Muscle layer of colon (tissue), 2 donors: ENCODE results near the gene PRRX2.

Experiments
- H3K27ac ChIP-seq: one replicate; pipeline ENCODE4 v1.7.0; 2013; ENCODE audit warnings: low read depth, mild to moderate bottlenecking, low read length, moderate library complexity
- H3K27me3 ChIP-seq, 2 donors: one replicate each; pipeline ENCODE4 v1.7.0; 2013; ENCODE audit warnings: low read length in 2 of 2, mild to moderate bottlenecking in 2 of 2; ENCODE audit not compliant: insufficient read depth in 2 of 2, control insufficient read depth in 1 of 2
- H3K36me3 ChIP-seq: one replicate; pipeline ENCODE4 v1.7.0; 2013; ENCODE audit warnings: mild to moderate bottlenecking, low read length; ENCODE audit not compliant: insufficient read depth
- H3K4me1 ChIP-seq: one replicate; pipeline ENCODE4 v1.7.0; 2013; ENCODE audit warnings: mild to moderate bottlenecking, low read length; ENCODE audit not compliant: insufficient read depth
- H3K4me3 ChIP-seq, 2 donors: one replicate each; pipeline ENCODE4 v1.7.0; 2013; ENCODE audit warnings: low read length in 2 of 2, low read depth in 1 of 2, mild to moderate bottlenecking in 1 of 2, moderate library complexity in 1 of 2
- H3K9ac ChIP-seq: one replicate; pipeline ENCODE4 v1.7.0; 2013; ENCODE audit warnings: low read length
- H3K9me3 ChIP-seq: one replicate; pipeline ENCODE4 v1.7.0; 2013; ENCODE audit warnings: mild to moderate bottlenecking, low read length
- donor health status: abdominal sarcoma.
- donor health status: Adenocarcinoma of cecum.

Gene PRRX2

DNA sequence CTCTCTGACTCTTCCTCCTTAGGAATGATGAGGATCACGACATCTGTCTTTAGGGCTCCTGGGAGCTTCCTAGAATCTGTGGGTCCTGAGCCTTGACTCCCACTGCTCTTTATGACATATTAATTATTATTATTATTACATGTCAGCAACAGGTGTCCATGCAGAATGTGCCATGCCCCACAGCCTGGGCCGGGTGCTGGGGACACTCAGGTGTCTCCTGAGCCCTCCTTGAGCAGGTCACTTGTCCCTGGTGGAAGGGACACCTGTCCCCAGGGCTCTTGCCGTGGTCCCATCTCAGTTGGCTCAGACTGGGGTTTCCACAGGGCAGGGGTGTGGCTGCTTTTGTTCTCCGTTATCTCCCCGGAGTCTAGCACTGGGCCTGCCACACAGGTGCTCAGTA is 53.2 kb downstream of the PRRX2 start:
- Histone ChIP-seq H3K4me1 (no peaks in the 10 kb centered on the region), H3K9ac (no peak overlapping the region), H3K27ac (no peak overlapping the region), H3K9me3 (no peaks in the 10 kb centered on the region), H3K27me3 (peaks cover 0 to 4% of the 10 kb centered on the region in 2 donors), H3K4me3 (no peak overlapping the region), H3K36me3 (no peaks in the 10 kb centered on the region)

DNA sequence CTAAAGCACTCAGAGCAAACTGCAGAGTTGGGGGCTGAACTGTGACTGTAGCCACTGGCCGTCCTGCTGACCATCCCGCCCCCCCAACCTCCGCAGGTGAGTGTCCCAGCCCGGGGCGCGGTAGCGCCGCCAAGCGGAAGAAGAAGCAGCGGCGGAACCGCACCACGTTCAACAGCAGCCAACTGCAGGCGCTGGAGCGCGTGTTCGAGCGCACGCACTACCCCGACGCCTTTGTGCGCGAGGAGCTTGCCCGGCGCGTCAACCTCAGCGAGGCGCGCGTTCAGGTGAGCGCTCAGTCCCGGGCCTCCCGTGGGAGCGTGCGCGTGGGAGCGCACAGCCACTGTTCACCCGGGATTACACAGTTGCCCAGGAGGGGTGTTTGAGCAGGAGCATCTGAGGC is 53.7 kb downstream of the PRRX2 start:
- H3K36me3 ChIP-seq: no peaks in the 10 kb centered on the region
- H3K9ac ChIP-seq: no peak overlapping the region
- no peaks in the 10 kb centered on the region for H3K4me1 ChIP-seq
- H3K27me3 ChIP-seq: peaks cover 0 to 4% of the 10 kb centered on the region in 2 donors
- H3K4me3 ChIP-seq: no peak overlapping the region
- H3K9me3 ChIP-seq: no peaks in the 10 kb centered on the region
- H3K27ac ChIP-seq: no peak overlapping the region

- Histone ChIP-seq H3K4me3 (no peak overlapping the region), H3K36me3 (no peaks in the 10 kb centered on the region), H3K27ac (no peak overlapping the region), H3K9me3 (no peaks in the 10 kb centered on the region), H3K27me3 (peaks cover 0 to 4% of the 10 kb centered on the region in 2 donors), H3K9ac (no peak overlapping the region), H3K4me1 (no peaks in the 10 kb centered on the region)
Measured at GRCh38 chr9:129720181-129720864, 54.9 kb downstream of the PRRX2 start.

DNA sequence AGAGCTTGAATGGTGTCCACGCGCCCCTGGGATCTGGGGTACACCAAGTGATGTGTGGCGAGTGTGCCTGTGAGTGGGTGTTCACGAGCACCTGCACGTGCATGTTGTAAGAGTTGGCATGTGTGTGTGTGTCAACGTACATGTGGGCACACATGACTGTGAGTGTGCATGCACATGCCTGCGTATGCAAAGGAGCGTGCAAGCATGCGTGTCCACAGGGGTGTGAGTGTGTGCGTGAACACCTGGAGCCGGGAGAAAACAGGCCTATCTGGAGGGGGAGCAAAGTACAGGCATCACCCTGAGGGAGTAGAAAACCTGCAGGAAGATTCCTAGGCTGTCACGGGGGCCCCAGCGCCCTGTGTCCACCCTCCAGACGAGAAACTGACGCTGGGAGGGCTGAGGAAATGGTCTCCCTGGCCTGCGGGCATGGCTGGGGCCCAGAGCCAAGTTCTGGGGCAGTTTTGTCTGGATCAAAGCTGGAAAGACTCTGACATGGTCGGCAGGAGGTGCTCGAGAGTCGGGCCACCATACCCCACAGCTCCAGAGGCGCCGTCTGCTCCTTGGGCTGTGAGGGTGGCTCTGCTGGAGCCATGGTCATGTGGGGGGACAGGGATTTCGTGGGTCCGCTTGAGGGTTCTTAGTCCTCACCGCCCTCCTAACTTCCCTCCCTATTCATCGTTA is 55.6 kb downstream of the PRRX2 start:
- Histone ChIP-seq H3K9me3 (no peaks in the 10 kb centered on the region), H3K36me3 (no peaks in the 10 kb centered on the region), H3K27me3 (peaks cover 0 to 4% of the 10 kb centered on the region in 2 donors), H3K9ac (no peak overlapping the region), H3K27ac (no peak overlapping the region), H3K4me3 (no peak overlapping the region), H3K4me1 (no peaks in the 10 kb centered on the region)

GRCh38 chr9:129722913-129723312 is 57.5 kb downstream of the PRRX2 start:
- Histone ChIP-seq H3K36me3 (no peaks in the 10 kb centered on the region), H3K9ac (no peak overlapping the region), H3K4me3 (no peak overlapping the region), H3K27me3 (peaks cover 0 to 4% of the 10 kb centered on the region in 2 donors), H3K9me3 (no peaks in the 10 kb centered on the region), H3K27ac (no peak overlapping the region), H3K4me1 (no peaks in the 10 kb centered on the region)

DNA sequence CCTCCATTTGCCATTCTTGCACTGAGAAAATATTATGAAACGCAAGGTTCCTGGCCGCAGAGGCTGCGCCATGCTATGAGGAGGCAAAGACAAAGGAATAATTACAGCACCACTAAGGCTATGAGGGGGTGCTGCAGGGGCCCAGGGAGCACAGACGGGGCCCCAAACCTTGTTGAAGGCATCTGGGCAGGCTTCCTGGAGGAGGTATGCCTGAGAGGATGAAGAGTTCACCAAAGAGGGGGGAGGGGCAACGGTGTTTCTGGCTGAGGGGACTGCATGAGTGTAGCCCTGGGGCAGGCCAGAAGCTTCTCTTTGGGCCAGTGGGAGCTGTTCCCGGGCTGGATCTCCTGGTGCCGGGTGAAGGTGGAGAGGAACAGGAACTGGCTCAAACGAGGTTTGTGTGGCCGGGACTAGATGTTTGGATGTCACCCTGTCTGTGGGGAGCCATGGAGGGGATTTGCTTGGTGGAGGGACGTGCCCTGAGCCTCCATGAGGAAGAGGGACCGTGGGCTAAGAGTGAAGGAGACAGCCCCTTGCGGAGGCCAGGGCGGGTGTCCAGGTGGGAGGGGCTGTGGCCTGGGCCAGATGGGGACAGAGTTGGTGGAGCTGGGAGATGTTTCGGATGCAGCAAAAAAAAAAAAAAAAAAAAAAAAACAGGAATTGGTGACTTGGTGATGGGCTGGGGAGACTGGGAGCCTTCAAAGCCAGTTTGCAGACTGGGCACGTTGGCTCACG is 59.2 kb downstream of the PRRX2 start:
- Histone ChIP-seq H3K4me1 (no peaks in the 10 kb centered on the region), H3K27ac (no peak overlapping the region), H3K4me3 (no peak overlapping the region), H3K27me3 (peaks cover 0 to 8% of the 10 kb centered on the region in 2 donors), H3K9ac (no peak overlapping the region), H3K9me3 (no peaks in the 10 kb centered on the region), H3K36me3 (no peaks in the 10 kb centered on the region)

GRCh38 chr9:129725795-129726251 is 60.4 kb downstream of the PRRX2 start:
- Histone ChIP-seq H3K36me3 (no peaks in the 10 kb centered on the region), H3K9me3 (no peaks in the 10 kb centered on the region), H3K4me1 (no peaks in the 10 kb centered on the region), H3K27ac (no peak overlapping the region), H3K4me3 (no peak overlapping the region), H3K9ac (no peak overlapping the region), H3K27me3 (peaks cover 0 to 8% of the 10 kb centered on the region in 2 donors)

DNA sequence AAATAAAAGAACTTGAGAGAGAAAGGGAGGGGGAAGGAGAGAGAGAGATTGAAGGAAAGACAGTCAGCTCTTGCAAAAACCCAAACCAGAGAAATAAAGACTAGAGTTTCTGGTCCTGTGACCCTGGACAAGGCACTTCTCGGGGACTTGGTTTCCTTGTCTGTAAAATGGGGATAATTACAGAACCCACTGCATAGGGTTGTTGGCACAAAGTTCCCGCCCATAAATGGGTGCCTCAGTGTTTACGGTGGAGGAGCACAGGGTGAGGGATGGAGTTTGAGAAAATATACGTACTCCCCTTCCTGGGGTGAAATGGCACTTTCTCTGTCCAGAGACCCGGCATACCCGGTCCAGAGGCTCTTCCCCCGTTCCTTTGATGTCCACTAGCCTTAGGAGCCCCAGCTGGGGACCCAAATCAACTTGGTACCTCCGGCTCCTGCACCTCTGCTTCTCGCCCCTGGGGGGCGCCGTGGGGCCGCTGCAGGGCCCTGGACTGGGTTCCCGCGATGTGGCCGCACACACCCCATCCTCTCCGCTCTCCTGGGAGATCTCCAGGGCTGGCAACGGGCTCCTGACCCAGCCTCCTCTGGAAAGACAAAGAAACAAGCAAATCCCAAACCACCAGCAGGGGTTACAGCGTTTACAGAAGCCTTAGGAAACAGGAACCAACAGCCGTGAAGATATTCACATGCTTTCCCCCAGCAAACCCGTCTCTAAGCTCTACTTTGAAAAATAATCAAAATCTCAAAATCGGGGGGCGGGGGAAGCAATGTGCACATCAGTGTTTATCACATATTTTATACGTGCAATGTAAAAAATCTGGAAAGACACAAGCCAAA is 61.1 kb downstream of the PRRX2 start:
- H3K27ac ChIP-seq: no peak overlapping the region
- H3K4me3 ChIP-seq: no peak overlapping the region
- no peak overlapping the region for H3K9ac ChIP-seq
- H3K36me3 ChIP-seq: no peaks in the 10 kb centered on the region
- no peaks in the 10 kb centered on the region for H3K4me1 ChIP-seq
- H3K9me3 ChIP-seq: no peaks in the 10 kb centered on the region
- H3K27me3 ChIP-seq: peaks cover 0 to 8% of the 10 kb centered on the region in 2 donors

GRCh38 chr9:129728744-129729143 is 63.3 kb downstream of the PRRX2 start:
- Histone ChIP-seq H3K9me3 (no peaks in the 10 kb centered on the region), H3K36me3 (no peaks in the 10 kb centered on the region), H3K27me3 (peaks cover 0 to 4% of the 10 kb centered on the region in 2 donors), H3K4me1 (no peaks in the 10 kb centered on the region), H3K4me3 (no peak overlapping the region), H3K27ac (no peak overlapping the region), H3K9ac (no peak overlapping the region)

- no peaks in the 10 kb centered on the region for H3K4me1 ChIP-seq
- H3K36me3 ChIP-seq: no peaks in the 10 kb centered on the region
- no peaks in the 10 kb centered on the region for H3K9me3 ChIP-seq
- H3K27ac ChIP-seq: no peak overlapping the region
- H3K4me3 ChIP-seq: no peak overlapping the region
- peaks cover 0 to 9% of the 10 kb centered on the region in 2 donors for H3K27me3 ChIP-seq
- H3K9ac ChIP-seq: no peak overlapping the region
Measured at GRCh38 chr9:129731477-129732085, 66.1 kb downstream of the PRRX2 start.
